Transverse colon (tissue), 4 donors: ENCODE data around the gene PACSIN2. TPM values are rescaled to one million over a fixed set of nuclear protein-coding genes. Genes with fewer than 3 reads are reported as not detected.

Experiments
- DNase-seq: peaks from one replicate; pipeline ENCODE4 v3.0.0-alpha.2; 2019
- H3K27ac ChIP-seq, 4 donors: fragments of 200-600 bp; sonication (generic); 2 replicates each; pipeline ENCODE4 v1.5.1; 2016 to 2018; ENCODE audit warnings: inconsistent platforms in 4 of 4
- H3K27me3 ChIP-seq: fragments of 200-600 bp; sonication (generic); 2 replicates; pipeline ENCODE4 v1.5.1; 2017; ENCODE audit warnings: inconsistent platforms
- H3K36me3 ChIP-seq, 4 donors: fragments of 200-600 bp; sonication (generic); 2 replicates each; pipeline ENCODE4 v1.5.1; 2017 to 2019; ENCODE audit warnings: inconsistent platforms in 4 of 4
- H3K4me1 ChIP-seq, 4 donors: fragments of 200-600 bp; sonication (generic); 2 replicates each; pipeline ENCODE4 v1.5.1; 2017 to 2020; ENCODE audit warnings: inconsistent platforms in 4 of 4
- H3K4me3 ChIP-seq, 4 donors: fragments of 200-600 bp; sonication (generic); 1 replicate in 1 of 4; 2 replicates in 3 of 4; pipeline versions ENCODE4 v1.5.1 to v1.6.1; 2017 to 2019; ENCODE audit warnings: inconsistent platforms in 4 of 4
- H3K9me3 ChIP-seq, 2 donors: fragments of 200-600 bp; sonication (generic); 2 replicates each; pipeline ENCODE4 v1.5.1; 2017 to 2019; ENCODE audit warnings: inconsistent platforms in 2 of 2
- EP300 ChIP-seq: sonication (generic); formaldehyde crosslinking; IDR thresholded peaks from one replicate; pipeline ENCODE4 v1.6.1; 2017; ENCODE audit warnings: antibody characterized with exemption, low read depth
- POLR2A ChIP-seq: fragments of 450-650 bp; IDR thresholded peaks from one replicate; pipeline ENCODE4 v1.6.1; 2016; ENCODE audit warnings: antibody characterized with exemption, mild to moderate bottlenecking, moderate library complexity
- POLR2AphosphoS5 ChIP-seq, 3 donors: sonication (generic); formaldehyde crosslinking; IDR thresholded peaks; one replicate each; pipeline ENCODE4 v1.6.1; 2016; ENCODE audit warnings: antibody characterized with exemption in 3 of 3
- WGBS, 2 donors: methylation state at CpG; one replicate each; pipeline ENCODE4 v1.1.5; 2018; ENCODE audit warnings: low coverage in 1 of 2; 5-methylcytosine and 5-hydroxymethylcytosine counted together
- in situ Hi-C, 4 donors: fragments of 200-750 bp; cut with MboI; loops; one replicate each; pipeline versions ENCODE4 v1.15.0 to v1.15.1; 2017; ENCODE audit warnings: low sequenced_read_pairs in 3 of 4, low pct_ligation_motif_present in 1 of 4, low pct_unique_long_range_greater_than_20kb in 1 of 4
- intact Hi-C: fragments of 100-400 bp; cut with DNase I; formaldehyde crosslinking; loops from one replicate; pipeline ENCODE4 v1.15.1; 2023; ENCODE audit warnings: low total_unique reads
- total RNA-seq, 4 donors: library from RNA; depleted of rRNA; stranded (reverse); fragments of >200 nt; gene quantifications; one replicate each; pipeline ENCODE4 v1.1.0, GENCODE V29; 2016
- TF ChIP-seq, protein P1 (sequence below), 5 experiments: fragments of 200-600 bp in 3 of 5; fragments of 450-650 bp in 2 of 5; sonication (generic) in 3 of 5; IDR thresholded peaks; 1 replicate in 2 of 5; 2 replicates in 3 of 5; pipeline ENCODE4 v1.5.1; 2016 to 2017; ENCODE audit warnings: antibody characterized with exemption in 5 of 5, inconsistent platforms in 3 of 5, mild to moderate bottlenecking in 2 of 5, moderate library complexity in 1 of 5

PACSIN2 gene
- total RNA-seq, 4 donors from 2014 or later, result 53.9 to 250 (median 198) TPM

DNA sequence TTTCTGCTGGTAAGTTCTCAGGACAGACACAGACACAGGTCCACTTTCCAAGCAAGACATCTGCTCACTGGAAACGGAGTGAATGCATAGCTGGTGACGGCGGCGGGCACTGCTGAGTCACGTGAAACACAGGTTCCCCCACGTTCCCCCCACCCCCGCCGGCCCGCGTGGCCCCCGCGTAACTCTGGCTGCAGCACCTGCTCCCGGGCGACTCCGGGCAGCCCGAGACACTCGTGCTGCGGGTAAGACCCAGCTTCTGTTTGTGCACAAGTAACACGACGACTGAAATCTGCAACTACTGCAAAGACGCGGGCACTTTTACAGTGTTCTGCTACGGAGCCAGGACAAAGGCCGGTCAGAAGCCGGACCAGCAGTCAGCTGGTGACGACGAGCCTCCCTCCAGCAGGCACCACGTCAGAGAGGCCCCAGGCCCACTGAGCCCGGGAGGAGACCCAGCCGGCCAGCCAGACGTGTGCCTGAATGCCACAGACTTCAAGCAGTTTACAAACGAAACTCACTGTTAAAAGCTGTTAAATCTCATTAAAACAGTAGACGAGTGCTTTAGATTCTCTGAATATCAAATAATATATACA, 145.0 kb downstream of the PACSIN2 start:
- intact Hi-C loops (loop anchor here (5.0 kb wide), 1 partner anchor 162 kb away; no protein-coding TSS in a partner anchor), in situ Hi-C loops (loop anchor here in 2 of 4 donors (10.0 to 25.0 kb wide), 3 partner anchors 165 to 208 kb away; no protein-coding TSS in a partner anchor)
- no peak for DNase-seq
- Histone ChIP-seq H3K27me3 (no peaks in the 10 kb centered on the region), H3K4me3 (no peak overlapping the region), H3K27ac (no peak overlapping the region), H3K9me3 (no peaks in the 10 kb centered on the region), H3K4me1 (peaks cover 0 to 10% (median 4%) of the 10 kb centered on the region in 4 donors), H3K36me3 (peaks cover 0 to 31% (median 12%) of the 10 kb centered on the region in 4 donors)
- TF ChIP-seq EP300 (no peak), POLR2A (no peak), POLR2AphosphoS5 (IDR thresholded peaks at IDR 0.05) (no peak)
- TF ChIP-seq, protein P1, sequence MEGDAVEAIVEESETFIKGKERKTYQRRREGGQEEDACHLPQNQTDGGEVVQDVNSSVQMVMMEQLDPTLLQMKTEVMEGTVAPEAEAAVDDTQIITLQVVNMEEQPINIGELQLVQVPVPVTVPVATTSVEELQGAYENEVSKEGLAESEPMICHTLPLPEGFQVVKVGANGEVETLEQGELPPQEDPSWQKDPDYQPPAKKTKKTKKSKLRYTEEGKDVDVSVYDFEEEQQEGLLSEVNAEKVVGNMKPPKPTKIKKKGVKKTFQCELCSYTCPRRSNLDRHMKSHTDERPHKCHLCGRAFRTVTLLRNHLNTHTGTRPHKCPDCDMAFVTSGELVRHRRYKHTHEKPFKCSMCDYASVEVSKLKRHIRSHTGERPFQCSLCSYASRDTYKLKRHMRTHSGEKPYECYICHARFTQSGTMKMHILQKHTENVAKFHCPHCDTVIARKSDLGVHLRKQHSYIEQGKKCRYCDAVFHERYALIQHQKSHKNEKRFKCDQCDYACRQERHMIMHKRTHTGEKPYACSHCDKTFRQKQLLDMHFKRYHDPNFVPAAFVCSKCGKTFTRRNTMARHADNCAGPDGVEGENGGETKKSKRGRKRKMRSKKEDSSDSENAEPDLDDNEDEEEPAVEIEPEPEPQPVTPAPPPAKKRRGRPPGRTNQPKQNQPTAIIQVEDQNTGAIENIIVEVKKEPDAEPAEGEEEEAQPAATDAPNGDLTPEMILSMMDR (IDR thresholded peaks at IDR 0.05), result no peak
- 84 to 100% methylated on average over 1 to 33 of the region's 33 CpGs for WGBS, 2 donors

DNA sequence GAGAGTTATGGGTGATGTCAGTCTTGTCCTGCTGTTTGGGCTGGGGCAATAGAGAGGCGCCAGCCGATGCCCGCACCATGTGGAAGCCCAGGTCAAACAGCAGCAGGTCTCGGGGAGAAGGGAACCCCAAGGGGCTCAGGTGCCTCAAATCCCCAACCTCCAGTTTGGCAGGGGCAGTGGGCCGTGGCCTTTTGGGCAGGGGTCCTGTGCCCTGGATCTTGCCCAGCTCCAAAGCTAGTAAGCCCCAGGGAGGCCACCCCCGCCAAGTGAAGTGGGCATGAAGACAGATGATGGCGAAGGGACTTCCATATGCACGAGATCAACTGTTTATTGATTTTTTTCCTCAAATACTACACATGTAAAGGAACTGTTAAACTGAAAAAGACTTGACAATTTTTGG, 145.5 kb downstream of the PACSIN2 start:
- H3K36me3 ChIP-seq, result peaks cover 0 to 30% (median 12%) of the 10 kb centered on the region in 4 donors
- H3K4me1 ChIP-seq, result peaks cover 0 to 10% (median 4%) of the 10 kb centered on the region in 4 donors
- DNase-seq, result no peak
- TF ChIP-seq POLR2A, result no peak
- TF ChIP-seq POLR2AphosphoS5 (IDR thresholded peaks at IDR 0.05), result no peak
- no peak overlapping the region for H3K4me3 ChIP-seq
- WGBS, 2 donors, result 92% methylated on average over 8 of the region's 8 CpGs; no CpG with 5 or more reads in 1 of the 2 donors
- no peaks in the 10 kb centered on the region for H3K9me3 ChIP-seq
- in situ Hi-C loops (loop anchor here in 2 of 4 donors (10.0 to 25.0 kb wide), 3 partner anchors 165 to 207 kb away; no protein-coding TSS in a partner anchor), intact Hi-C loops (loop anchor here (5.0 kb wide), 1 partner anchor 163 kb away; no protein-coding TSS in a partner anchor)
- H3K27ac ChIP-seq, result peak overlapping the region in 2 of 4 donors; percentile 30 to 66
- H3K27me3 ChIP-seq, result no peaks in the 10 kb centered on the region

DNA sequence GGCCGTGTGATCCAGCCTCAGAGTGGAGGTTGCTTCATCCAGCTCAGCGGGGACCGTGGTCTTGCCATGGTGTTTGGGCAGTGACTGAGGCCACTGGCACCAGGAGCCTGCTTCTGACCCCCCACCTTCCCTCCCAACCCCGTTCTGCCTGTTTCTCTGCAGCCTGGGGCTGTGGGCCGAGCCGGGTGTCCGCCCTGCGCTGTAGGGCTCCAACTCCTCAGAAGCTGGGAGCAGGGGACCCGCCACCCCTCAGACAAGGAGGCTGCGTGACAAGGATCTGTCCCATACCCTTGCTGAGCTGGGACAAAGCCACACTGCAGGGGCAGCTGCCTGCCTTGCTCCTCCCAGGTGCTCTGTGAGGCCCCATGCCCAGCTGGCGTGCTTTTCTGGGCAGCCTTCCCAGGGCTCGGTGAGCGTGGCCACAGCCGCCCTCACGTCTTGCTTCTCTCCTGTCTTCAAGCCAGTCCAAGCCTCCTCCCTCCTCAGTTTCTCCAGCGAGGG, 146.1 kb downstream of the PACSIN2 start:
- peak overlapping the region; percentile 10 to 66 (median 30) for H3K27ac ChIP-seq
- H3K36me3 ChIP-seq, result peaks cover 0 to 23% (median 10%) of the 10 kb centered on the region in 4 donors
- H3K27me3 ChIP-seq, result no peaks in the 10 kb centered on the region
- peaks cover 0 to 10% (median 4%) of the 10 kb centered on the region in 4 donors for H3K4me1 ChIP-seq
- intact Hi-C loops, result loop anchor here (5.0 kb wide), 1 partner anchor 164 kb away; no protein-coding TSS in a partner anchor
- WGBS, 2 donors, result 60% methylated on average over 15 of the region's 16 CpGs; no CpG with 5 or more reads in 1 of the 2 donors
- peak; percentile 45 for DNase-seq
- no peak overlapping the region for H3K4me3 ChIP-seq
- no peaks in the 10 kb centered on the region for H3K9me3 ChIP-seq
- in situ Hi-C loops, result loop anchor here in 2 of 4 donors (10.0 to 25.0 kb wide), 3 partner anchors 166 to 206 kb away; no protein-coding TSS in a partner anchor
- TF ChIP-seq, protein P1 (IDR thresholded peaks at IDR 0.05), result no peak
- no peak for TF ChIP-seq EP300
- TF ChIP-seq POLR2AphosphoS5 (IDR thresholded peaks at IDR 0.05), result peak in 1 of 3 donors; percentile 19
- TF ChIP-seq POLR2A, result no peak

DNA sequence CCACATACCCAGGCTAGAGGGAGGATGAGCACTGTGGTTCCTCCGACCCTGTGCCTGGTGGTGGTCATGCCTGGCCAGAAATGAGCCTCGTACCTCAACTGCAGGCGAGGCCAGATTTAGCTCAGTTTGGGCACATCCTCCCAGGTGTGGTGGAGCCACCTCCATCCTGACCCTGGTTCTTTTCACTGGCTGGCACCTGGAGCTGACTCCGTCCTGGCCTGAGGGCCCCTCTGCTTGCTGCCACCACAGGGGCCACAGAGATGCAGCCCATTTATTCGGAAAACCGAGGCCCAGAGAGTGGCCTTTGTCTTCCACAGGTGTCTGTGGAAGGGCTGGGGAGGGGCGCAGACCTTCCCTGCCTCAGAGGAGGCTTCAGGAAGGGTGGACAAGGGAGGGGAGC, 148.8 kb downstream of the PACSIN2 start:
- no peak overlapping the region for H3K27ac ChIP-seq
- no peaks in the 10 kb centered on the region for H3K27me3 ChIP-seq
- intact Hi-C loops, result loop anchor here (5.0 kb wide), 1 partner anchor 166 kb away; no protein-coding TSS in a partner anchor
- TF ChIP-seq, protein P1 (IDR thresholded peaks at IDR 0.05), result no peak
- TF ChIP-seq POLR2A, result no peak
- TF ChIP-seq POLR2AphosphoS5 (IDR thresholded peaks at IDR 0.05), result no peak
- no peak for TF ChIP-seq EP300
- H3K4me3 ChIP-seq, result no peak overlapping the region
- 90 to 92% methylated on average over 3 to 7 of the region's 7 CpGs for WGBS, 2 donors
- in situ Hi-C loops, result loop anchor here in 2 of 4 donors (10.0 to 25.0 kb wide), 3 partner anchors 169 to 204 kb away; no protein-coding TSS in a partner anchor
- no peaks in the 10 kb centered on the region for H3K36me3 ChIP-seq
- peaks cover 0 to 10% (median 4%) of the 10 kb centered on the region in 4 donors for H3K4me1 ChIP-seq
- no peaks in the 10 kb centered on the region for H3K9me3 ChIP-seq
- DNase-seq, result no peak
